Activated CD4-positive, CD25-positive, alpha-beta regulatory T cell (primary cell): ENCODE measurements around the gene ITIH1.
"Not testable (repeated sequence)": the region's sequence is repeated elsewhere in the genome, so short reads cannot be mapped to it uniquely, and the experiment has no call there.

Experiments used
- DNase-seq, 4 experiments: peaks; one replicate each; lab custom pipeline; 2025; lab: John Stamatoyannopoulos, UW

Gene ITIH1

DNA sequence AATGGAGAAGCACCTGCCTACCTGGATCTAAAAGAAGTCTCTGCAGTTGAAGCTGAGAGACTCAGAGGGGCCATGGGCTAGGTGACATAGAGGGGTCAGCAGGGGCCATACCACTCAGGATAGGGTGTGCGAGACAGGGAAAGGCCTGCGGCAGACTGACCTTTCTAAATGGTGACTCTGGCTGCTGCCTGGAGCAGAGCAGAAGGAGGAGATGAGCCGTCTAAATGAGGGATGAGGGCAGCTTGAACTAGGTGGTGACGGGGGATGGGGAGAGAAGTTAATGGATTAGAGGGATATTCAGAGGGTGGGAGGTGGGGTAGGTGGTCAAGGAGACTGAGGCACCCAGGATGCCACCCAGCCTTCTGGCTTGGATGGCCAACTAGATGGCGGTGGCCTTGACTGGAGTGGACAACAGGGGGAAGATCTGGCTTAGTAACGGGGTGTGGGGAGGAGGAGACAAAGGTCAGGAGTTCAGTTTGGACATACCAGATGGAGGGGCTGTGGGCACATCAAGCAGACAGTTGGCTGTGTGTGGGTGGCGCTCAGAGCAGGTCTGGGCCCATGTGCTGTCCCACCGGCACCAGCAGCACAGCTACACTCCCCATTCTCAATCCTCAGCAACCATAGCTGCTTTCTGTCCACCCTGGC lies 3.2 kb upstream of the ITIH1 start:
- no peak for DNase-seq

DNA sequence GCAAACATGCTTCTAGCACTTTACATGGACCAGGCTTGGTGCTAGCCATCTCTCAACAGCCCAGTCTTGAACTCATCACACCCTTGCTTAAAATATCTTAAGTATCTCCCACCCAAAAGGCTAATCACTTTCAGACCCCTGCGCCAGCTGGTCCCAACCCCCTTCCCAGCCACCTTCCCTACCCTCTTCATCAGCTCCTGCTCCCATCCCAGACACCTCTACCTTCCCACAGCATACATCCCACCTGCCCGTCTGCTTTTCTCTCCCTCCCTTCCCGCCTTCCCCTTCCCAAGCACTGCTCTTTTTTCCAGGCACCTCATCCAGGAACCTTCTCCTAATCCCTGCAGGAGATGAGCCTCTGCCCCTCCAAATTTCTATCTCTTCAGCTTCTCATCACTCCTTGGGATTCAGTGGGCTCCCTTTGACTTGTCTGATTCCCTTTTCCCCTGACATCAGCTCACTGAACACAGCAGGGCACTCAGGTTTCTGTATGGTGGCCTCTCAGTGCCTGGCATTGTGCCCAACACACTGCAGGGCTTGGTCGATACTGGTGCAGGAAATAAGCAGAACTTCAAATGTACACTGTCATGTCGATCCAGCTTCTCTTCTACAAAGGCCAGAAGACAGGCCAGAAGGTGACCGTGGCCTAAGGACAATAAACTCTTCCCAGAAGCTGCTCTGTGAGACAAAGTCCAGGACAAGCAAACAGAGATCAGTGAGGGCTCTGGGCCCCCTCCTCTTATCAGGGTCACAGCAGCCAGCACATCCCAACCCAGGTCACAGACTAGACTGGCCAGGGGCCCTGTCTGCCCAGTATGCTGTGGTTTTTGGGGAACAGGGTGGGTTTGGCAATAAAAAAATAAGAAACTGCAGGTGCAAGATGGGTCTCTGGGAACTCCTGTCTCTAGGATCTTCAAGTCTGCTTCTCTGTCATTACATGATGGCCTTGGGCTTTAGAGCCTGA lies 2.2 kb upstream of the ITIH1 start:
- no peak for DNase-seq

DNA sequence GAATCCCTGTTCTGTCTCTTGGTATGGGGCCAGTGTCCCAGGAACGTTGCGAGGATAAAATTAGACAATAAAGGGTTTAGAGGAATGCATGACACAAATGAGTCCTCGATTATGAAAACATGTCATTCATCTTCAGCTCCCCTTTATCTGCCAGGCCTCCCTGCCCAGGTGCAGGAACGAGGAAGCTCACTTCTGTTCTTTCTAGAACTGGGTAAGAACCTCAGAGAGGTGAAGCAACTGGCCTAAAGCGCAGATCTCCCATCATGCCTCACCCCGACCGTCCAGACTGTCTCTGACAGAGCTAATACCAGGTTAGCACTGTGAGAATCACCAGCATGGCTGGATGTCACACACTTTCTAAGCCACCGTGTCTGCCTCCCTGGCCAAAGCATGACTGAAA lies 1.5 kb upstream of the ITIH1 start:
- DNase-seq, result no peak

DNA sequence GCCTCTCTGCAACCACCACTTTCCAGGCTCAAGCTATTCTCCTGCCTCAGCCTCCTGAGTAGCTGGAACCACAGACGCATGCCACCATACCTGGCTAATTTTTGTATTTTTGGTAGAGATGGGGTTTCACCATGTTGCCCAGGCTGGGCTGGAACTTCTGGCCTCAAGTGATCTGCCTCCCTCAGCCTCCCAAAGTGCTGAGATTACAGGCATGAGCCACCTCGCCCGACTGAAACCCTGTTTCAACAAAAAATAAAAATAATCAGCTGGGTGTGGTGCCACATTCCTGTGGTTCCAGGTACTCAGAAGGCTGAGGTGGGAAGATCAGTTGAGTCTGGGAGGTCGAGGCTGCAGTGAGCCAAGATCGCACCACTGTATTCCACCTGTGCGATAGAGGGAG lies 913 bp upstream of the ITIH1 start:
- not testable (repeated sequence) for DNase-seq

DNA sequence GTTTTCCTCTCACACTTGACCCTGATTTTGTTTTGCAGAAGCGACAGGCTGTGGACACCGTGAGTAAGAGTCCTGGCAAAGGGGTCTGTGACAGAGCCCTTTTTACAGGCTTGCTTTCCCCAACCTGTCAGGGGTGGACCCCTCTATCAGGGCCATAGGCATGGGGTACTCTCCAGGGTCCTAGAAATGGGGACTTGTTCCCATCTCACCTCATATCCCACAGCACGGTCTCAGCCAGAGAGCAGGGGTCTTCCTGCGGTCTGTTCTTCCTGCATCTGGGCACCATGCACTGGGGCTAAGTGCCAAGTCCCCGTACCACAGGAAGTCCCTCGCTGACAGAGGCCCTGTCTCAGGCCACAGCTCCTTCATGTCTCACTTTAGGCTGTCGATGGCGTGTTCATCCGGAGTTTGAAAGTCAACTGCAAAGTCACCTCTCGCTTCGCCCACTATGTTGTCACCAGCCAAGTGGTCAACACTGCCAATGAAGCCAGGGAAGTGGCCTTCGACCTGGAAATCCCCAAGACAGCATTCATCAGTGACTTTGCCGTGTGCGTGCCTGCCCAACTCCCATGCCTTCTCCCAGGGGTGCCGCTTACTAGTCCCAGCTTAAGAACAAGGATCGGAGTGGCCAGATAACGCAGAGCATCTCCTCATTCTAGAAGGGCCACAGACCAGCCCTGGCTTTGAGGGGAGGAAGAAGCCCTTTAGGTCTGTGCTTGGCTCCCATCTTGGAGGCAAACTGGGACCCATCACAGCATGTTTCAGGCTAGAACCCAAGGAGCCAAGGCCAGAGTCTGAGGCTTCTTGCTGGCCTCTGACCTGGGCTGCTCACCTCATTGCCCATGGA lies 783 bp downstream of the ITIH1 start:
- DNase-seq, result no peak

DNA sequence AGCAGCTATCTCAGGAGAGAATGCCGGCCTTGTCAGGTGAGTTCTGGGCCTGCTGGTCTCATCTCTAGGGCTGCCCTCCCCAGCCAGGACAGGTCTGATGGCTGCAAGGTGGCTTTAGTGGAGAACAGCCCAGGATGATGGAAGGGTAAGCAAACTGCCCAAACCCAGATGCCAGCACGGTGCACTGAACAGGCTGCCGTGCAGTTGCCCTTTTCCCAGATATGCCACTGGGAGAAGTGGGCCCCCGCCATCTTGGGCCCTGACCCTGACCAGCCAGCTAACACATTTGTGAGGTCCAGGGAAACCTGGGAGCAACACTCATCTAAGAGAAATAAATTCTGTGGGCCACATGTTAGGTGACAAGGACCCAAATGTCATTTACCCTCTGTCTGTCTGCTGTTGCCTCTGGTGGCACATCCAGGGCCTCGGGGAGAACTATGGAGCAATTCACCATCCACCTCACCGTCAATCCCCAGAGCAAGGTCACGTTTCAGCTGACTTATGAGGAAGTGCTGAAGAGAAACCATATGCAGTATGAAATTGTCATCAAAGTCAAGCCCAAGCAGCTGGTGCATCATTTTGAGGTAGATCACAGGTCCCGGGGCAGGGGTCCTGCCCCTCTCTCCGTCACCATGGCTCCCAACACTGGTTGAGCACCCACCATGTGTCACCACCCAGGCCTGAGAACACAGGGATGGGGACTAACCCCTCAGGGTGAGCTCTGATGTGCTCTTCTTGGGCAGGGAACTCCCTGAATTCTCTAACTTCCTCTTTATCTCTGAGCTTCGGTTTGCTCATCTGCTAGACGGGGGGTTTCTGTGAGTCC lies 1.8 kb downstream of the ITIH1 start:
- no peak for DNase-seq

DNA sequence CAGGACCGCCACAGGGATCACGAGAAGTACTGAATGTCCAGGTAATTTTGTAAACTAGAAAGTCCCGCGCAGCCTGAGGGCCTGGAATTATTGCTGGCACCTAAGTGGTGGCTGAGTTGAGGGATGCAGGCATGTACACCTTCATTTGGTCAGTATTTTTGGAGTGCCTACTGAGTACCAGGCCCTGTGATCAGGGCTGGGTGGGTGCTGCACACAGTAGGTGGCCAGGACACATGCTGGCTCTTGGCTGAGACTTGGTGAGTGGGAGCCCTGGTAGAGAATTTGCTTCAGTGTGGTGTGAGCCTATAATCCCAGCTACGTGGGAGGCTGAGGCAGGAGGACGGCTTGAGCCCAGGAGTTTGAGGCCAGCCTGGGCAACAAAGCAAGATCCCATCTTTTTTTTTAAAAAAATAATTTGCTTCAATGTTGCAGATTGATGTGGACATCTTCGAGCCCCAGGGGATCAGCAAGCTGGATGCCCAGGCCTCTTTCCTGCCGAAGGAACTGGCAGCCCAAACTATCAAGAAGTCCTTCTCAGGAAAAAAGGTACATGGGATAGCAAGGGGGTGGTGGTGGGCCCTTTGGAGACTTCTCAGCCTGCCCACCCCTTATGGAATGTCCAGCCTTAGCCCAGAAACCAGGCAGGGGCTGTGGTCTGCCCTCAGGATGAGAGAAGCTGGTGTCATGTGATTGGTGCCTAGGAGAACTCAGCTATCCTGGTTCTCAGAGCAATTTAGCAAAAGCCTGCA lies 2.6 kb downstream of the ITIH1 start:
- DNase-seq, result no peak

DNA sequence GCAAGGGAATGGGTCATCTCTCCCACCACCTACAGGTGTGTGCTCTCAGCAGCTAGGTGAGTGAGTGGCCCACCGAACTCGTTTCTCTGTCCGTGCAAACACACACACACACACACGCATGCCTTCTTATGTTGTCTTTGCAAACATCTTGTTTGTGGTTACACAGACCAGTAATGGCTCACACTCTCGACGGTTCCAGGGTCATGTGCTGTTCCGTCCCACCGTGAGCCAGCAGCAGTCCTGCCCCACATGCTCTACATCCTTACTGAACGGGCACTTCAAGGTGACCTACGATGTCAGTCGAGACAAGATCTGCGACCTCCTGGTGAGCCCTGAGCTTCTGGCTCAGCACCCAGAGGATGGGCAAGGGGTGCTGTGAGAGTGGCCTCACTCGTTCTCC lies 4.3 kb downstream of the ITIH1 start:
- no peak for DNase-seq

DNA sequence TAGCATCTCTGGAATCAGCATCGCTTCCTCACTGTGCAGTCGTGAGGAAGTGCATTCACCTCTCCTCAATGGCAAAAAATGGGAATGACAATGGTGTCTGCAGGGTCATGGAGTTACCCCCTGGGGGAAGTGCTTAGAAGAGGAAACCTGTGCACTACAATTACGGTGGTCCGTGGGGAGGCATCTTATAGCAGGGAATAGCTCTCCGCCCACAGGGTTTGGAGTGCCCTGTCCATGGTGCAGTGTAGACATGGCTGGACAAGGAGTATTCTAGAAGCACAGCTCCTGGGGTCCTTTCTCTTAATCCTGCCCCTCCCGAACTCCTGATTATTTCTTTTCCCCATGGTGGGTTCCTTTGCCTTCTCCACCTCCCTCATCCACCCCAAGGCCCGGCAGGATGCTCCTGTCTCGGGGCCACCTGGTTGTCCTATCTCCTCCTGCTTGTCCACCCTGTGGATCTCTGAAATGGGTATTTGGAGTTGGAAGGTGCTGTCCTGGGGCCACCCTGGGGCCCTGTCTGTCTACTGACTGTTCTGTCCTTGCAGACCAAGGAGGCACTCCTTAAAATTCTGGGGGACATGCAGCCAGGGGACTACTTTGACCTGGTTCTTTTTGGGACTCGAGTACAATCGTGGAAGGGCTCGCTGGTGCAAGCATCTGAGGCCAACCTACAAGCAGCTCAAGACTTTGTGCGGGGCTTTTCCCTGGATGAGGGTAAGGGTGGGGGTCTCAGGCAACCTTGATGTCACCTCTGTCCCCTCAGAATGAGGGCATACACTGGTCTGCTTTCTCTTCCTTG lies 5.2 kb downstream of the ITIH1 start:
- no peak for DNase-seq

DNA sequence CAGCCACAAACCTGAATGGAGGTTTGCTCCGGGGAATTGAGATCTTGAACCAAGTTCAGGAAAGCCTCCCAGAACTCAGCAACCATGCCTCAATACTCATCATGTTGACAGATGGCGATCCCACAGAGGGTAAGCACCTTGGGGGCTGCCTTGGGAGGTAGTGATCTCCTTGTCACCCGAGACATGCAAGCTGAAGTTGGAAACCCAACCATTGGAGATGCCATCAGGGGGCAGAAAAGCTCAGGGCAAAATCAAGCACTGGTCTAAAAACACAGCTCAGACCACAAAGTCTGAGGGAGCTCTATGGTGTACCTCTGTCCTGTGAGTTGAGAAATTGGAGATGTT lies 5.8 kb downstream of the ITIH1 start:
- no peak for DNase-seq

DNA sequence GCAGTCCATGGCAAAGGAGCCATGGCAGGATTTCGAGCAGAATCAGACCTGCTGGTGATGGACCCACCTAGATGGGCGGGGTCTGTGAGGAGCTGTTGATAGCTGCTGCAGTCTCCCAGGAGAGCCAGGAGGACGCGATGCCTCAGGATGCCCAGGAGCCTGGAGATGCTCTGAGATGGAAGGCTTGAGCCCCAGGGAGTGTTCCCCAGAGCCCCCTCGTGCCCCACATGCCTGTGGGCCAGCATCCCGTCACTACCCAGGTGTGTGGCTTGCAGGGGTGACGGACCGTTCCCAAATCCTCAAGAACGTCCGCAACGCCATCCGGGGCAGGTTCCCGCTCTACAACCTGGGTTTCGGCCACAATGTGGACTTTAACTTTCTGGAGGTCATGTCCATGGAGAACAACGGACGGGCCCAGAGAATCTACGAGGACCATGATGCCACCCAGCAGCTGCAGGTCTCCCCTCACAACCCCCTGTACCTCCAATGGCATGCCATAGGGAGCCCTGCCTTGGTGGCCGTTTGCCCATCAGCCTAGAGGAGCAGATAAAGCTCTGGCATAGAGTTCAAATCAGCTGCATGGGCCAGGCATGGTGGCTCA lies 6.7 kb downstream of the ITIH1 start:
- no peak for DNase-seq

DNA sequence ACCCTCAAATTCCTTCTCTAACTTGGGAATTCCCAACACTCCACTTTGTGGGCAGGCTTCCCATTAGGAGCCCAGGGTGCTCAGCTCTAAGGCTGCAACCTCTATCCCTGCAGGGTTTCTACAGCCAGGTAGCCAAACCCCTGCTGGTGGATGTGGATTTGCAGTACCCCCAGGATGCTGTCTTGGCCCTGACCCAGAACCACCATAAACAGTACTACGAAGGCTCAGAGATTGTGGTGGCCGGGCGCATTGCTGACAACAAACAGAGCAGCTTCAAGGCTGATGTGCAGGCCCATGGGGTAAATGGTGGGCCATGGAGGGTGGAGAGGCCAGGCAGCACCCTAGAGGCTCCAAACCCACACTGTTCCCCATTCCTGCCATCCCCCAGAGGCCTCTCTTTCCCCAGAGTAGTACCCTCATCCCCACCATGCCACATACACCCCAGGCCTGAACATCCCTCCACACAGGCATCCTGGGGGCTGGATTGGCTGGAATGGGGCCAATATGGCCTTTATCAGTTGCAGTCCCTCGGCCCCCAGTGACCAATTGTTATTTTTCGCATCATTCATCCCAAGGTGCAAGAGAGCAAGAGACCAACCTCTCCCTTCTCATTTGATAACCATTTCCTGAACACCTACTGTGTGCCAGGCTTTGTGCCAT lies 7.7 kb downstream of the ITIH1 start:
- DNase-seq, result no peak

DNA sequence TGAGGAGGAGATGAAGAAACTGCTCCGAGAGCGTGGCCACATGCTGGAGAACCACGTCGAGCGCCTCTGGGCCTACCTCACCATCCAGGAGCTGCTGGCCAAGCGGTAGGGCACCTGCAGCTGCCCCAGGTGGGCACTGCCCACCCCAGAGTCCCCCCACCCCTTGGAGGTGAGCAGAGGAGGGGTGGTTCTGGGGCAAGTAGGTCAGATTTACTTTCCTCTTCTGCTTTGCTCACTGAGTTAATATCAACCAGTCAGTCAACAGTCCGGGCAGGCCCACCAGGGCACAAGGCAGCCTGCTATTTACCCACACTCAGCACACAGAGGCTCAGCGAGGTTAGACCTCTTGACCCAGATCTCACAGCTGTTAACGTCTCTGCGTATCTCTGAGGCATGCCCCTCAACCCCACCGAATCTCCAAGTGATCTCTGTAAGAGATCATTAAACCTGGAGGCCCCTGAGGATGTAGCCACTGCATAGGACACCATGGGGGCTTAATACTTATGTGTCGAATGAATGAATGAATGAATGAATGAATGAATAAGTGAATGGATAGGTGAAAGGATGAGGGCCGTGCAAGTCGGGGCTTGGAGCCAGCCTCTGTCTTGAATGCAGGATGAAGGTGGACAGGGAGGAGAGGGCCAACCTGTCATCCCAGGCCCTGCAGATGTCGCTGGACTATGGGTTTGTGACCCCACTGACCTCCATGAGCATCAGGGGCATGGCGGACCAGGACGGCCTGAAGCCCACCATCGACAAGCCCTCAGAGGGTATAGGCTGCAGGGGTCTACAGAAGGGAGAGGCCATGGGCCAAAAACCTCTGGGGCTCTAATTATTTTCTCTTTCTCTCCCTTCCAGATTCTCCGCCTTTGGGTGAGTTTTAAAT lies 9.2 kb downstream of the ITIH1 start:
- DNase-seq, result no peak

DNA sequence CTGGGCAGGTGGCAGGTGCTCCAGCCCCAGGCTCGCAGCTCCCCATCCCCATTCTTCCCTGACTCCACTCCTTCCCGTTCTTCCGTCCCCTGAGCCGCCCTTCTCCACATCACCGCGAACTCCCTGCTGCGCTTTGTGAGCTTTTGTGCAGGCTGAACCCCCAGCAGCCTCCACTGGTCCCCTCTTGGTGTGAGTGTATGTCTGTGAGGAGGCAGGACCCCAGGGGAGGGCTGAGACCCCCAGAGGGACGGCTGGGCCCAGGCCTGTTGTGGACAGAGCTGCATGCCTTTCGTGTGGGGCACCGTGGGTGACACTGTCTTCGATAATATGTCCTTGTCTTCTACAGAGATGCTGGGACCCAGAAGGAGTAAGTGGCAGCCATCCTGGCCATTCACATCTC lies 9.8 kb downstream of the ITIH1 start:
- DNase-seq, result no peak

DNA sequence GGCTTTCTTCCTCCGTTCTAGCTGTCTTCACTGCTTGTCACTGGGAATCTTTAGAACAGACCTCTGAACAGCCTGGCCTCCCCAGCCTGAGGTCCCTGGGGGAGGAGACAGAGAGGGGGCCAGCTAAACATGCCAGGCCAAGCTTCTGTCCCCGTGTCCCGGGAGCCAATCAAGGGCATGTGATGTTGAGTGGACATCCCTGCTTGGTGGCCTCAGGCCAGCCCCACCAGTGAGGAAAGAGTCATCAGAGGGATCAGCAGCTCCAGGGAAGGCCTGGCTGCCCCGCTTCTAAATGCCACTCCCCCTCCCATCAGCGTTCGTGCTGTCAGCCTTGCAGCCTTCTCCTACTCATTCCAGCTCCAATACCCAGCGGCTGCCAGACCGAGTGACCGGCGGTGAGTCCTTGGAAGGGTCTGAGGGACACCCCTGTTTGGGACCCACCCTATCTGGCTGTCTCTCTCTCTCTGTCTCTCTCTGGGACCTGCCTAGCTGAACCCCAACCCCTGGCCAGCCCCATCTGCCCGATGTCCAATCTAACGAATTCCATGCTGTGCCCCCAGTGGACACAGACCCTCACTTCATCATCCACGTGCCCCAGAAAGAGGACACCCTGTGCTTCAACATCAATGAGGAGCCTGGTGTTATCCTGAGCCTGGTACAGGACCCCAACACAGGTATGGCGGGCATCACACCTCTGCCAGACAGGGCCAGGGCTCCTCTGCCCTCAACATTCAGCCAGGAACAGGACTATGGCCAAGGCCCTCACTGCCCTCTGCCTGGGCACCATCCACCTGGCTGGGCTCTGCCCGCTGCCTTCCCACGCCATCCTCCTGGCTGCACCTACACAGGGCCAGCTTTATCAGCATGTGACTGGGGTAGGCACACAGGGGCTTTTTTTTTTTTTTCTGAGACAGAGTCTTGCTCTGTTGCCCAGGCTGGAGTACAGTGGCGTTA lies 10.6 kb downstream of the ITIH1 start:
- no peak for DNase-seq

DNA sequence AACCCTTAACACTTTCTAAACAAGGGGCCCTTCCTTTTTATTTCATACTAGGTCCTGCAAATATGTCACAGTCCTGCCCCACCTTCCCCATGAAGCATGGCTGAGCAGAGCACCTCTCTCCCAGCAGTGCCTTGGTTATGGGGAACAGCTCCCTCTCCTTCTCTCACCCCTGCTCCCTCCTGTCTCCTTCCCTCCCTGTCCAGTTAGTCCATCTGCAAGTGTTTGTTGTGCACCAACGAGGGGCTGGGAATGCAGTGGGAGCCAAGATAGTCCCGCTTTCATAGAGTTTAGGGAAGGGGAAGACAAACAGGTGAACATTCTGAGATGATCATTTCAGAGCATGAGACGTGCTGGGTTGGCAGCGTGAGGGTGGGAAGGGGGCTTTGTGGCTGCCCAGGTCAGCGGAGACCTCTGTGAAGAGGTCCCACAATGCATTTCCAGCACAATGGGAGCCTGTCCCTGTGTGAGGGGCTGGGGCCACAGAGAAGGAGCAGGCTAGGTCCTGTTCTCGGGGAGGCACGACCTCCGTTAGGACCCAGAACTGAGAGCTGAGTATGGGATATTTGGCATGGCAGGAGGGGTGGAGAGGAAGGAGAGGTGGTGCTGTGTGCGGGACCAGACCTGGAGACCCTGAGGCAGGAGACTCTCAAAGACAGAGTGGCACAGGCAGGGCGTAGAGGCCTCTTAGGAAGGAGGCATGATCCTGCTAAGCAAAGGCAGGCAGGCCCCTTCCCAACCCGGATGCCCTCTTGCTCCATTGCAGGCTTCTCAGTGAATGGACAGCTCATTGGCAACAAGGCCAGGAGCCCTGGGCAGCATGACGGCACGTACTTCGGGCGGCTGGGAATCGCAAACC lies 11.7 kb downstream of the ITIH1 start:
- DNase-seq, result no peak
